Tibial nerve (tissue), 3 donors: ENCODE results near the gene NEK10.
"Not testable (repeated sequence)": the region's sequence is repeated elsewhere in the genome, so short reads cannot be mapped to it uniquely, and the experiment has no call there.

Experiments used
- POLR2A ChIP-seq, 2 donors: fragments of 450-650 bp; IDR thresholded peaks; one replicate each; pipeline ENCODE4 v1.6.1; 2017; ENCODE audit warnings: antibody characterized with exemption in 2 of 2, mild to moderate bottlenecking in 2 of 2, moderate library complexity in 2 of 2
- TF ChIP-seq, protein P1 (sequence below), 5 experiments: fragments of 200-600 bp in 3 of 5; fragments of 450-650 bp in 2 of 5; sonication (generic) in 3 of 5; IDR thresholded peaks; one replicate each; pipeline ENCODE4 v1.5.1; 2016 to 2019; ENCODE audit warnings: antibody characterized with exemption in 5 of 5, mild to moderate bottlenecking in 3 of 5, moderate library complexity in 2 of 5

- TF ChIP-seq POLR2A (IDR thresholded peaks at IDR 0.05): not testable (repeated sequence)
- TF ChIP-seq, protein P1, sequence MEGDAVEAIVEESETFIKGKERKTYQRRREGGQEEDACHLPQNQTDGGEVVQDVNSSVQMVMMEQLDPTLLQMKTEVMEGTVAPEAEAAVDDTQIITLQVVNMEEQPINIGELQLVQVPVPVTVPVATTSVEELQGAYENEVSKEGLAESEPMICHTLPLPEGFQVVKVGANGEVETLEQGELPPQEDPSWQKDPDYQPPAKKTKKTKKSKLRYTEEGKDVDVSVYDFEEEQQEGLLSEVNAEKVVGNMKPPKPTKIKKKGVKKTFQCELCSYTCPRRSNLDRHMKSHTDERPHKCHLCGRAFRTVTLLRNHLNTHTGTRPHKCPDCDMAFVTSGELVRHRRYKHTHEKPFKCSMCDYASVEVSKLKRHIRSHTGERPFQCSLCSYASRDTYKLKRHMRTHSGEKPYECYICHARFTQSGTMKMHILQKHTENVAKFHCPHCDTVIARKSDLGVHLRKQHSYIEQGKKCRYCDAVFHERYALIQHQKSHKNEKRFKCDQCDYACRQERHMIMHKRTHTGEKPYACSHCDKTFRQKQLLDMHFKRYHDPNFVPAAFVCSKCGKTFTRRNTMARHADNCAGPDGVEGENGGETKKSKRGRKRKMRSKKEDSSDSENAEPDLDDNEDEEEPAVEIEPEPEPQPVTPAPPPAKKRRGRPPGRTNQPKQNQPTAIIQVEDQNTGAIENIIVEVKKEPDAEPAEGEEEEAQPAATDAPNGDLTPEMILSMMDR (IDR thresholded peaks at IDR 0.05): not testable (repeated sequence)
Measured at GRCh38 chr3:27328982-27329762, 40.0 kb downstream of the NEK10 start.
